Measurements from ENCODE around the gene WDR89. TPM values are rescaled to one million over a fixed set of nuclear protein-coding genes. Genes with fewer than 3 reads are reported as not detected.

WDR89 gene
- polyA plus RNA-seq, 1 of the 3 experiments (the other 2 are of a cell fraction), result 2.6 TPM

DNA sequence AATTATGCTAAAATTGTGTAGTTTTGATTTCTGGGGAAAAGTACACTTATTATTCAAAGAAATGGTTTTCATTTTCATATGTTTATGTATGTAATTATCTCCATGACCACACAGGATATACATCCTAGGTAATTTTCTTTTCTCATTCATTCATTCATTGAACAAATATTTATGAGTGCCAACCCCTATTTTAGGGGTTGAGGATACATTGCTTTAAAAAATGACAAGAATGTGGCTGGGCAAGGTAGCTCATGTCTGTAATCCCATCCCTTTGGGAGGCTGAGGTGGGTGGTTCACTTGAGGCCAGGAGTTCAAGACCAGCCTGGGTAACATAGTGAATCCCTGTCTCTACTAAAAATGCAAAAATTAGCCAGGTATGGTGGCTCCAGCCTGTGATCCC is 45.3 kb upstream of the WDR89 start:
- Histone ChIP-seq H3K36me3 (replicated peaks in 1 of 2; ENCODE audit: control insufficient read depth in 1 of 2, insufficient read depth in 2 of 2, low read length in 1 of 2) (peaks cover 0 to 4% of the 10 kb centered on the region in 2 experiments), H3K4me3 (ENCODE audit: low read depth in 2 of 2, low read length in 1 of 2) (no peak overlapping the region), H3K4me2 (no peak overlapping the region), H3K27ac (ENCODE audit: low read depth in 2 of 2, low read length in 1 of 2) (no peak overlapping the region), H3K9ac (no peak overlapping the region), H3K4me1 (ENCODE audit: control insufficient read depth in 1 of 2, insufficient read depth in 2 of 2, low read depth in 1 of 2, low read length in 1 of 2) (no peaks in the 10 kb centered on the region), H3K79me2 (ENCODE audit: insufficient read depth) (no peaks in the 10 kb centered on the region), H3K27me3 (ENCODE audit: insufficient read depth) (no peaks in the 10 kb centered on the region), H3K9me3 (no peaks in the 10 kb centered on the region), H4K20me1 (ENCODE audit: insufficient read depth) (no peaks in the 10 kb centered on the region), H3F3A (replicated peaks; ENCODE audit: insufficient read depth) (no peaks in the 10 kb centered on the region), H2AFZ (ENCODE audit: low read depth) (no peak overlapping the region), H3K9me2 (no peaks in the 10 kb centered on the region)
- POLR2A ChIA-PET, result no interaction called here
- CTCF ChIA-PET, result no interaction called here
- TF ChIP-seq TEAD4 (IDR thresholded peaks at IDR 0.05; ENCODE audit: borderline replicate concordance, insufficient read depth), result no peak
- TF ChIP-seq, protein P1, sequence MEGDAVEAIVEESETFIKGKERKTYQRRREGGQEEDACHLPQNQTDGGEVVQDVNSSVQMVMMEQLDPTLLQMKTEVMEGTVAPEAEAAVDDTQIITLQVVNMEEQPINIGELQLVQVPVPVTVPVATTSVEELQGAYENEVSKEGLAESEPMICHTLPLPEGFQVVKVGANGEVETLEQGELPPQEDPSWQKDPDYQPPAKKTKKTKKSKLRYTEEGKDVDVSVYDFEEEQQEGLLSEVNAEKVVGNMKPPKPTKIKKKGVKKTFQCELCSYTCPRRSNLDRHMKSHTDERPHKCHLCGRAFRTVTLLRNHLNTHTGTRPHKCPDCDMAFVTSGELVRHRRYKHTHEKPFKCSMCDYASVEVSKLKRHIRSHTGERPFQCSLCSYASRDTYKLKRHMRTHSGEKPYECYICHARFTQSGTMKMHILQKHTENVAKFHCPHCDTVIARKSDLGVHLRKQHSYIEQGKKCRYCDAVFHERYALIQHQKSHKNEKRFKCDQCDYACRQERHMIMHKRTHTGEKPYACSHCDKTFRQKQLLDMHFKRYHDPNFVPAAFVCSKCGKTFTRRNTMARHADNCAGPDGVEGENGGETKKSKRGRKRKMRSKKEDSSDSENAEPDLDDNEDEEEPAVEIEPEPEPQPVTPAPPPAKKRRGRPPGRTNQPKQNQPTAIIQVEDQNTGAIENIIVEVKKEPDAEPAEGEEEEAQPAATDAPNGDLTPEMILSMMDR (IDR thresholded peaks at IDR 0.05), result no peak
- TF ChIP-seq ELF1 (IDR thresholded peaks at IDR 0.05), result no peak
- TF ChIP-seq TAF1 (IDR thresholded peaks at IDR 0.05; ENCODE audit: borderline replicate concordance, low read depth, low read length), result no peak
- TF ChIP-seq, protein P2, sequence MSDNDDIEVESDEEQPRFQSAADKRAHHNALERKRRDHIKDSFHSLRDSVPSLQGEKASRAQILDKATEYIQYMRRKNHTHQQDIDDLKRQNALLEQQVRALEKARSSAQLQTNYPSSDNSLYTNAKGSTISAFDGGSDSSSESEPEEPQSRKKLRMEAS (IDR thresholded peaks at IDR 0.05; ENCODE audit: low read depth), result no peak
- no peak for TF ChIP-seq CHD2 (IDR thresholded peaks at IDR 0.05; ENCODE audit: low read length, partially characterized antibody)
- TF ChIP-seq SIN3A (IDR thresholded peaks at IDR 0.05; ENCODE audit: borderline replicate concordance, low read depth, low read length), result no peak
- no peak for TF ChIP-seq GATA2 (CRISPR knock-in tag; IDR thresholded peaks at IDR 0.05)
- no peak for DNase-seq

GRCh38 chr14:63685401-63685800 is 43.7 kb upstream of the WDR89 start:
- no peaks in the 10 kb centered on the region for H3K4me1 ChIP-seq (ENCODE audit: control insufficient read depth in 1 of 2, insufficient read depth in 2 of 2, low read depth in 1 of 2, low read length in 1 of 2)
- WGBS (ENCODE audit: low lambda C conversion rate), result 100% methylated on average over 1 of the region's 1 CpG
- H3K9ac ChIP-seq, result no peak overlapping the region
- no peak overlapping the region for H2AFZ ChIP-seq (ENCODE audit: low read depth)
- no peak for DNase-seq
- TF ChIP-seq YY1 (IDR thresholded peaks at IDR 0.05; ENCODE audit: low read depth), result no peak
- TF ChIP-seq FOXM1 (IDR thresholded peaks at IDR 0.05; ENCODE audit: low read depth), result no peak
- TF ChIP-seq, protein P2 (IDR thresholded peaks at IDR 0.05; ENCODE audit: low read depth), result no peak
- TF ChIP-seq, protein P3, sequence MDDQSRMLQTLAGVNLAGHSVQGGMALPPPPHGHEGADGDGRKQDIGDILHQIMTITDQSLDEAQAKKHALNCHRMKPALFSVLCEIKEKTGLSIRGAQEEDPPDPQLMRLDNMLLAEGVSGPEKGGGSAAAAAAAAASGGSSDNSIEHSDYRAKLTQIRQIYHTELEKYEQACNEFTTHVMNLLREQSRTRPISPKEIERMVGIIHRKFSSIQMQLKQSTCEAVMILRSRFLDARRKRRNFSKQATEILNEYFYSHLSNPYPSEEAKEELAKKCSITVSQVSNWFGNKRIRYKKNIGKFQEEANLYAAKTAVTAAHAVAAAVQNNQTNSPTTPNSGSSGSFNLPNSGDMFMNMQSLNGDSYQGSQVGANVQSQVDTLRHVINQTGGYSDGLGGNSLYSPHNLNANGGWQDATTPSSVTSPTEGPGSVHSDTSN (IDR thresholded peaks at IDR 0.05), result no peak
- TF ChIP-seq, protein P4, sequence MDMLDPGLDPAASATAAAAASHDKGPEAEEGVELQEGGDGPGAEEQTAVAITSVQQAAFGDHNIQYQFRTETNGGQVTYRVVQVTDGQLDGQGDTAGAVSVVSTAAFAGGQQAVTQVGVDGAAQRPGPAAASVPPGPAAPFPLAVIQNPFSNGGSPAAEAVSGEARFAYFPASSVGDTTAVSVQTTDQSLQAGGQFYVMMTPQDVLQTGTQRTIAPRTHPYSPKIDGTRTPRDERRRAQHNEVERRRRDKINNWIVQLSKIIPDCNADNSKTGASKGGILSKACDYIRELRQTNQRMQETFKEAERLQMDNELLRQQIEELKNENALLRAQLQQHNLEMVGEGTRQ (IDR thresholded peaks at IDR 0.05; ENCODE audit: borderline replicate concordance, low read depth, low read length), result no peak
- TF ChIP-seq NRF1 (IDR thresholded peaks at IDR 0.05; ENCODE audit: low read depth, low read length), result no peak
- no peak for TF ChIP-seq RXRA (IDR thresholded peaks at IDR 0.05; ENCODE audit: borderline replicate concordance, low read depth)
- no peak for TF ChIP-seq JUND (IDR thresholded peaks at IDR 0.05)
- no peak for TF ChIP-seq MEF2A (IDR thresholded peaks at IDR 0.05; ENCODE audit: borderline replicate concordance, low read depth)
- no peak for TF ChIP-seq RAD21 (IDR thresholded peaks at IDR 0.05; ENCODE audit: low read length)
- no peaks in the 10 kb centered on the region for H3F3A ChIP-seq (replicated peaks; ENCODE audit: insufficient read depth)
- ChIA-PET CTCF (interaction anchor here (1.5 kb wide), 1 partner anchor 27 kb away, joined by 3 read pairs; no protein-coding TSS in a partner anchor), POLR2A (no interaction called here)
- H3K9me3 ChIP-seq, result no peaks in the 10 kb centered on the region
- H3K4me2 ChIP-seq, result no peak overlapping the region
- H4K20me1 ChIP-seq (ENCODE audit: insufficient read depth), result no peaks in the 10 kb centered on the region
- no peaks in the 10 kb centered on the region for H3K79me2 ChIP-seq (ENCODE audit: insufficient read depth)
- H3K27me3 ChIP-seq (ENCODE audit: insufficient read depth), result no peaks in the 10 kb centered on the region
- no peak overlapping the region for H3K27ac ChIP-seq (ENCODE audit: low read depth in 2 of 2, low read length in 1 of 2)
- H3K9me2 ChIP-seq, result no peaks in the 10 kb centered on the region
- peaks cover 0 to 13% of the 10 kb centered on the region in 2 experiments for H3K36me3 ChIP-seq (replicated peaks in 1 of 2; ENCODE audit: control insufficient read depth in 1 of 2, insufficient read depth in 2 of 2, low read length in 1 of 2)
- H3K4me3 ChIP-seq (ENCODE audit: low read depth in 2 of 2, low read length in 1 of 2), result no peak overlapping the region

All from SK-N-SH (cell line).